GM12878 (cell line): ENCODE data around the gene MAP4.

ENCODE experiments used
- ASH2L ChIP-seq: fragments of 300-600, 200-600 bp; sonication (generic); IDR thresholded peaks from 2 replicates; pipeline ENCODE4 v1.6.1; 2017; ENCODE audit warnings: low read depth, mild to moderate bottlenecking, borderline replicate concordance
- BHLHE40 ChIP-seq, 2 experiments: fragments of 450-650 bp in 1 of 2; IDR thresholded peaks; 2 replicates each; pipeline ENCODE4 v1.6.1; 2011 to 2017; ENCODE audit warnings: low read depth in 2 of 2, borderline replicate concordance in 1 of 2, improper control_type of control experiment in 1 of 2, low read length in 1 of 2, mild to moderate bottlenecking in 1 of 2
- CTCF ChIP-seq, 3 experiments: IDR thresholded peaks in 2 of 3; conservative IDR thresholded peaks in 1 of 3; 2 replicates each; pipeline ENCODE4 v1.5.1; 2011; ENCODE audit warnings: low read depth in 3 of 3, low read length in 3 of 3, mild to moderate bottlenecking in 3 of 3, control low read depth in 2 of 3, moderate library complexity in 2 of 3, inconsistent platforms in 1 of 3, mixed read lengths in 1 of 3; ENCODE audit not compliant: control insufficient read depth in 2 of 3, insufficient read depth in 1 of 3; ENCODE audit errors: extremely low read depth in 1 of 3
- EGR1 ChIP-seq, 2 experiments: IDR thresholded peaks; 1 replicate in 1 of 2; 2 replicates in 1 of 2; pipeline ENCODE4 v1.6.1; 2011 to 2012; ENCODE audit warnings: low read depth in 2 of 2, low read length in 2 of 2, borderline replicate concordance in 1 of 2, mild to moderate bottlenecking in 1 of 2, moderate library complexity in 1 of 2
- EZH2 ChIP-seq: IDR thresholded peaks from 2 replicates; pipeline ENCODE4 v1.6.1; 2012; ENCODE audit warnings: low read depth, mild to moderate bottlenecking, control low read depth, inconsistent platforms, low read length, borderline replicate concordance; ENCODE audit not compliant: control insufficient read depth
- MXI1 ChIP-seq: fragments of 150-350 bp; IDR thresholded peaks from 2 replicates; pipeline ENCODE4 v1.6.1; 2011; ENCODE audit warnings: low read depth, mild to moderate bottlenecking, inconsistent platforms, low read length, improper control_type of control experiment
- PML ChIP-seq: IDR thresholded peaks from 2 replicates; pipeline ENCODE4 v1.6.1; 2012; ENCODE audit warnings: low read length, inconsistent platforms
- POLR2A ChIP-seq: IDR thresholded peaks from 2 replicates; pipeline ENCODE4 v1.6.1; 2011; ENCODE audit warnings: low read depth, mild to moderate bottlenecking, low read length
- POLR2AphosphoS5 ChIP-seq: IDR thresholded peaks from 2 replicates; pipeline ENCODE4 v1.6.1; 2011; ENCODE audit warnings: mild to moderate bottlenecking, low read length, inconsistent platforms
- SREBF1 ChIP-seq: IDR thresholded peaks from 2 replicates; pipeline ENCODE4 v1.6.1; 2012; ENCODE audit warnings: mild to moderate bottlenecking, low read length
- TCF12 ChIP-seq: IDR thresholded peaks from 2 replicates; pipeline ENCODE4 v1.6.1; 2011; ENCODE audit warnings: low read depth, mild to moderate bottlenecking, low read length
- TF ChIP-seq, protein P1 (sequence below): fragments of 450-650 bp; IDR thresholded peaks from 2 replicates; pipeline ENCODE4 v1.6.1; 2017; ENCODE audit warnings: mild to moderate bottlenecking, moderate library complexity

GRCh38 chr3:47890126-47890827 is 125.9 kb downstream of the MAP4 start:
- TF ChIP-seq, protein P1, sequence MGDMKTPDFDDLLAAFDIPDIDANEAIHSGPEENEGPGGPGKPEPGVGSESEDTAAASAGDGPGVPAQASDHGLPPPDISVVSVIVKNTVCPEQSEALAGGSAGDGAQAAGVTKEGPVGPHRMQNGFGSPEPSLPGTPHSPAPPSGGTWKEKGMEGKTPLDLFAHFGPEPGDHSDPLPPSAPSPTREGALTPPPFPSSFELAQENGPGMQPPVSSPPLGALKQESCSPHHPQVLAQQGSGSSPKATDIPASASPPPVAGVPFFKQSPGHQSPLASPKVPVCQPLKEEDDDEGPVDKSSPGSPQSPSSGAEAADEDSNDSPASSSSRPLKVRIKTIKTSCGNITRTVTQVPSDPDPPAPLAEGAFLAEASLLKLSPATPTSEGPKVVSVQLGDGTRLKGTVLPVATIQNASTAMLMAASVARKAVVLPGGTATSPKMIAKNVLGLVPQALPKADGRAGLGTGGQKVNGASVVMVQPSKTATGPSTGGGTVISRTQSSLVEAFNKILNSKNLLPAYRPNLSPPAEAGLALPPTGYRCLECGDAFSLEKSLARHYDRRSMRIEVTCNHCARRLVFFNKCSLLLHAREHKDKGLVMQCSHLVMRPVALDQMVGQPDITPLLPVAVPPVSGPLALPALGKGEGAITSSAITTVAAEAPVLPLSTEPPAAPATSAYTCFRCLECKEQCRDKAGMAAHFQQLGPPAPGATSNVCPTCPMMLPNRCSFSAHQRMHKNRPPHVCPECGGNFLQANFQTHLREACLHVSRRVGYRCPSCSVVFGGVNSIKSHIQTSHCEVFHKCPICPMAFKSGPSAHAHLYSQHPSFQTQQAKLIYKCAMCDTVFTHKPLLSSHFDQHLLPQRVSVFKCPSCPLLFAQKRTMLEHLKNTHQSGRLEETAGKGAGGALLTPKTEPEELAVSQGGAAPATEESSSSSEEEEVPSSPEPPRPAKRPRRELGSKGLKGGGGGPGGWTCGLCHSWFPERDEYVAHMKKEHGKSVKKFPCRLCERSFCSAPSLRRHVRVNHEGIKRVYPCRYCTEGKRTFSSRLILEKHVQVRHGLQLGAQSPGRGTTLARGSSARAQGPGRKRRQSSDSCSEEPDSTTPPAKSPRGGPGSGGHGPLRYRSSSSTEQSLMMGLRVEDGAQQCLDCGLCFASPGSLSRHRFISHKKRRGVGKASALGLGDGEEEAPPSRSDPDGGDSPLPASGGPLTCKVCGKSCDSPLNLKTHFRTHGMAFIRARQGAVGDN, result no peak
- no peak for TF ChIP-seq POLR2A
- no peak for TF ChIP-seq POLR2AphosphoS5
- TF ChIP-seq BHLHE40 (IDR thresholded peaks at IDR 0.05; ENCODE audit: borderline replicate concordance in 1 of 2, low read depth in 2 of 2, low read length in 1 of 2), result no peak
- TF ChIP-seq EGR1 (IDR thresholded peaks at IDR 0.05; ENCODE audit: borderline replicate concordance in 1 of 2, low read depth in 2 of 2, low read length in 2 of 2), result no peak
- no peak for TF ChIP-seq PML
- no peak for TF ChIP-seq MXI1
- TF ChIP-seq CTCF (IDR thresholded peaks at IDR 0.05 in 2 of 3, conservative IDR thresholded peaks at IDR 0.05 in 1 of 3; ENCODE audit: control insufficient read depth in 2 of 3, extremely low read depth in 1 of 3, insufficient read depth in 1 of 3, low read depth in 3 of 3, low read length in 3 of 3), result no peak
- TF ChIP-seq ASH2L, result no peak
- TF ChIP-seq TCF12, result no peak
- no peak for TF ChIP-seq EZH2
- no peak for TF ChIP-seq SREBF1
